ENCODE results near the gene SLC18A2.

GRCh38 chr10:117327262-117327661, 86.3 kb downstream of the SLC18A2 start:
- TF ChIP-seq, protein P1, sequence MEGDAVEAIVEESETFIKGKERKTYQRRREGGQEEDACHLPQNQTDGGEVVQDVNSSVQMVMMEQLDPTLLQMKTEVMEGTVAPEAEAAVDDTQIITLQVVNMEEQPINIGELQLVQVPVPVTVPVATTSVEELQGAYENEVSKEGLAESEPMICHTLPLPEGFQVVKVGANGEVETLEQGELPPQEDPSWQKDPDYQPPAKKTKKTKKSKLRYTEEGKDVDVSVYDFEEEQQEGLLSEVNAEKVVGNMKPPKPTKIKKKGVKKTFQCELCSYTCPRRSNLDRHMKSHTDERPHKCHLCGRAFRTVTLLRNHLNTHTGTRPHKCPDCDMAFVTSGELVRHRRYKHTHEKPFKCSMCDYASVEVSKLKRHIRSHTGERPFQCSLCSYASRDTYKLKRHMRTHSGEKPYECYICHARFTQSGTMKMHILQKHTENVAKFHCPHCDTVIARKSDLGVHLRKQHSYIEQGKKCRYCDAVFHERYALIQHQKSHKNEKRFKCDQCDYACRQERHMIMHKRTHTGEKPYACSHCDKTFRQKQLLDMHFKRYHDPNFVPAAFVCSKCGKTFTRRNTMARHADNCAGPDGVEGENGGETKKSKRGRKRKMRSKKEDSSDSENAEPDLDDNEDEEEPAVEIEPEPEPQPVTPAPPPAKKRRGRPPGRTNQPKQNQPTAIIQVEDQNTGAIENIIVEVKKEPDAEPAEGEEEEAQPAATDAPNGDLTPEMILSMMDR (IDR thresholded peaks at IDR 0.05), result no peak
- no peak for TF ChIP-seq TCF7L2 (IDR thresholded peaks at IDR 0.05; ENCODE audit: low read depth, low read length)
